OCI-LY7 (cell line): ENCODE results near the gene LRBA. TPM values are rescaled to one million over a fixed set of nuclear protein-coding genes. Genes with fewer than 3 reads are reported as not detected.
A peak's percentile ranks its signal among the peaks of the same experiment; 100 is the strongest.

Experiments
- BruUV-seq: library from RNA; stranded (reverse); fragments of 400-500 nt; replicated peaks from 2 replicates; lab custom pipeline; 2021; lab: Mats Ljungman, UMichigan
- CTCF ChIA-PET: fragments of 300-600 bp; sonication (Branson Sonifier 250); formaldehyde crosslinking; loops from one replicate; lab custom pipeline; 2022; ENCODE audit warnings: antibody characterized with exemption; ENCODE audit not compliant: unreplicated experiment; lab: Charles Lee
- POLR2A ChIA-PET: fragments of 300-600 bp; sonication (Branson Sonifier 250); formaldehyde crosslinking; loops from one replicate; lab custom pipeline; 2022; ENCODE audit warnings: antibody characterized with exemption; lab: Charles Lee
- DNase-seq: peaks from one replicate; pipeline ENCODE4 v3.0.0-alpha.2; 2015; ENCODE audit warnings: low spot score
- H2AFZ ChIP-seq: fragments of 200-600 bp; sonication (generic), shearing (Covaris generic); 2 replicates; pipeline ENCODE4 v1.6.1; 2014; ENCODE audit warnings: mild to moderate bottlenecking, antibody characterized with exemption, low read length, moderate library complexity
- H3K27ac ChIP-seq: fragments of 200-600 bp; sonication (generic); 2 replicates; pipeline ENCODE4 v1.5.1; 2014; ENCODE audit warnings: mixed run types, low read depth, mild to moderate bottlenecking, moderate library complexity, low read length, inconsistent platforms; ENCODE audit not compliant: poor library complexity, severe bottlenecking
- H3K36me3 ChIP-seq: fragments of 200-600 bp; sonication (generic); 2 replicates; pipeline ENCODE4 v1.6.1; 2014; ENCODE audit warnings: mild to moderate bottlenecking, antibody characterized with exemption, low read length, moderate library complexity, mixed read lengths; ENCODE audit not compliant: insufficient read depth
- H3K4me1 ChIP-seq: fragments of 200-600 bp; sonication (generic); 2 replicates; pipeline ENCODE4 v1.5.1; 2014; ENCODE audit warnings: mild to moderate bottlenecking, low read length; ENCODE audit not compliant: insufficient read depth, poor library complexity, severe bottlenecking
- H3K4me2 ChIP-seq: fragments of 200-600 bp; sonication (generic); 2 replicates; pipeline ENCODE4 v1.6.1; 2014; ENCODE audit warnings: mild to moderate bottlenecking, low read length
- H3K4me3 ChIP-seq: fragments of 200-600 bp; sonication (generic); 2 replicates; pipeline ENCODE4 v1.5.1; 2014; ENCODE audit warnings: mild to moderate bottlenecking, low read depth, low read length; ENCODE audit not compliant: poor library complexity, severe bottlenecking
- H3K79me2 ChIP-seq: fragments of 200-600 bp; sonication (generic); 2 replicates; pipeline ENCODE4 v1.6.1; 2016; ENCODE audit warnings: low read depth, mild to moderate bottlenecking, low read length, moderate library complexity, mixed read lengths; ENCODE audit not compliant: insufficient read depth
- H3K9me2 ChIP-seq: fragments of 200-600 bp; sonication (generic); 2 replicates; pipeline ENCODE4 v1.6.1; 2016; ENCODE audit warnings: mild to moderate bottlenecking, low read length, mixed read lengths; ENCODE audit not compliant: insufficient read depth
- H3K9me3 ChIP-seq: fragments of 200-600 bp; sonication (generic); 2 replicates; pipeline ENCODE4 v1.6.1; 2014; ENCODE audit warnings: mild to moderate bottlenecking, mixed run types, low read length, mixed read lengths
- H4K20me1 ChIP-seq: fragments of 200-600 bp; sonication (generic); 2 replicates; pipeline ENCODE4 v1.6.1; 2014; ENCODE audit warnings: mild to moderate bottlenecking, antibody characterized with exemption, low read length, moderate library complexity, mixed read lengths; ENCODE audit not compliant: insufficient read depth
- CTCF ChIP-seq: fragments of 200-600 bp; sonication (generic); conservative IDR thresholded peaks from 2 replicates; pipeline ENCODE4 v1.5.1; 2014; ENCODE audit warnings: mild to moderate bottlenecking, antibody characterized with exemption, low read length, moderate library complexity, mixed read lengths
- EZH2phosphoT487 ChIP-seq: fragments of 200-600 bp; sonication (generic); IDR thresholded peaks from 2 replicates; pipeline ENCODE4 v1.6.1; 2018; ENCODE audit warnings: low read depth, borderline replicate concordance, mild to moderate bottlenecking, mixed run types, antibody characterized with exemption, low read length, moderate library complexity, mixed read lengths
- intact Hi-C: fragments of 100-400 bp; cut with micrococcal nuclease; formaldehyde crosslinking; loops from one replicate; pipeline ENCODE4 v1.10.0; 2022; ENCODE audit not compliant: unreplicated experiment
- total RNA-seq, 2 experiments: library from RNA; depleted of rRNA in 1 of 2; stranded (reverse); fragments of >200 nt in 1 of 2; shearing (Covaris generic) in 1 of 2; gene quantifications; 2 replicates each; pipeline ENCODE4 v1.2.3, GENCODE V29; 2014 to 2022

Gene LRBA
- total RNA-seq, 2 experiments from 2014 or later, result 60.4 to 66.7 TPM

- POLR2A ChIA-PET, result no interaction called here
- Histone ChIP-seq H3K27ac (no peak overlapping the region), H3K79me2 (no peaks in the 10 kb centered on the region), H3K9me3 (no peaks in the 10 kb centered on the region), H3K4me1 (no peaks in the 10 kb centered on the region), H3K9me2 (no peaks in the 10 kb centered on the region), H4K20me1 (no peaks in the 10 kb centered on the region), H3K4me3 (no peak overlapping the region), H3K36me3 (no peaks in the 10 kb centered on the region), H2AFZ (no peak overlapping the region), H3K4me2 (peak overlapping the region; percentile 11; the same call in 1 of the 2 replicates)
- intact Hi-C loops, result no loop called here
- CTCF ChIA-PET, result no interaction called here
- peak; percentile 42 for DNase-seq
- TF ChIP-seq CTCF, result no peak
- no peak for TF ChIP-seq EZH2phosphoT487
- no TSS peak for BruUV-seq
Observed at GRCh38 chr4:150402871-150403272, 612.2 kb downstream of the LRBA start.

GRCh38 chr4:150401083-150401687, 613.9 kb downstream of the LRBA start:
- Histone ChIP-seq H2AFZ (no peak overlapping the region), H3K36me3 (no peaks in the 10 kb centered on the region), H3K9me3 (no peaks in the 10 kb centered on the region), H3K4me3 (no peak overlapping the region), H4K20me1 (no peaks in the 10 kb centered on the region), H3K4me1 (no peaks in the 10 kb centered on the region), H3K27ac (no peak overlapping the region), H3K79me2 (no peaks in the 10 kb centered on the region), H3K9me2 (no peaks in the 10 kb centered on the region), H3K4me2 (no peak overlapping the region)
- no TSS peak for BruUV-seq
- POLR2A ChIA-PET, result no interaction called here
- no peak for DNase-seq
- intact Hi-C loops, result no loop called here
- CTCF ChIA-PET, result no interaction called here
- TF ChIP-seq CTCF, result no peak
- TF ChIP-seq EZH2phosphoT487, result no peak

GRCh38 chr4:150395872-150396271, 619.2 kb downstream of the LRBA start:
- Histone ChIP-seq H4K20me1 (no peaks in the 10 kb centered on the region), H2AFZ (no peak overlapping the region), H3K79me2 (no peaks in the 10 kb centered on the region), H3K9me2 (no peaks in the 10 kb centered on the region), H3K4me1 (no peaks in the 10 kb centered on the region), H3K27ac (no peak overlapping the region), H3K4me3 (no peak overlapping the region), H3K4me2 (no peak overlapping the region), H3K36me3 (no peaks in the 10 kb centered on the region), H3K9me3 (no peaks in the 10 kb centered on the region)
- no TSS peak for BruUV-seq
- no peak for DNase-seq
- intact Hi-C loops, result no loop called here
- POLR2A ChIA-PET, result interaction anchor here (0.9 kb wide), 1 partner anchor 9 kb away, joined by 3 read pairs; no protein-coding TSS in a partner anchor
- CTCF ChIA-PET, result no interaction called here
- no peak for TF ChIP-seq CTCF
- TF ChIP-seq EZH2phosphoT487, result no peak
